Measurements from ENCODE around the gene EVA1B. TPM values are rescaled to one million over a fixed set of nuclear protein-coding genes. Genes with fewer than 3 reads are reported as not detected.

Gene EVA1B
- total RNA-seq, 2 donors from 2014 or later, result 24.6 to 45.8 TPM

DNA sequence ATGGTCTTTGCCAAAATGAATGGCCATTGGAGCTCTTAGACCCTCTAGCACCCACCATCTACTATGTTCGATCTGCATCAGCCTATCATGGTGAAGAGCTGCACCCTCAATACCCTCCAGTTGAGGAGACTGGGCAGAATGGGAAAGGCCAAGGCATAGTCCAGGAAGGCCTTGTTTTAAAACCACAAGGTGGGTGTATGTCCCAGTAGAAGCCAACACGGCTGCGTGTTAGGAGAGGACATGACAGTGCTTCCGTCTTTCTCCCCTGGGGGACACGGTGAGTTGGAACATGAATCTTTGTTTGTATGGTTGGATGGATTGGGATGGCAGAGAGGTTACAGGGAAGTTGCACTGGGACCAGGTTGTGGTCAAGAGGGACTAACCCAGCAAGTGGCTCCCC is 35.9 kb downstream of the EVA1B start:
- H3K4me3 ChIP-seq, result no peak overlapping the region
- H3K4me1 ChIP-seq, result peaks cover 0 to 44% of the 10 kb centered on the region in 2 donors
- peaks cover 81% of the 10 kb centered on the region for H3K36me3 ChIP-seq
- H3K27ac ChIP-seq, result peak overlapping the region in 1 of 2 donors; percentile 8
- H3K9me3 ChIP-seq, result no peaks in the 10 kb centered on the region
- no peak for DNase-seq (ENCODE audit: low spot score)
- TF ChIP-seq, protein P1, sequence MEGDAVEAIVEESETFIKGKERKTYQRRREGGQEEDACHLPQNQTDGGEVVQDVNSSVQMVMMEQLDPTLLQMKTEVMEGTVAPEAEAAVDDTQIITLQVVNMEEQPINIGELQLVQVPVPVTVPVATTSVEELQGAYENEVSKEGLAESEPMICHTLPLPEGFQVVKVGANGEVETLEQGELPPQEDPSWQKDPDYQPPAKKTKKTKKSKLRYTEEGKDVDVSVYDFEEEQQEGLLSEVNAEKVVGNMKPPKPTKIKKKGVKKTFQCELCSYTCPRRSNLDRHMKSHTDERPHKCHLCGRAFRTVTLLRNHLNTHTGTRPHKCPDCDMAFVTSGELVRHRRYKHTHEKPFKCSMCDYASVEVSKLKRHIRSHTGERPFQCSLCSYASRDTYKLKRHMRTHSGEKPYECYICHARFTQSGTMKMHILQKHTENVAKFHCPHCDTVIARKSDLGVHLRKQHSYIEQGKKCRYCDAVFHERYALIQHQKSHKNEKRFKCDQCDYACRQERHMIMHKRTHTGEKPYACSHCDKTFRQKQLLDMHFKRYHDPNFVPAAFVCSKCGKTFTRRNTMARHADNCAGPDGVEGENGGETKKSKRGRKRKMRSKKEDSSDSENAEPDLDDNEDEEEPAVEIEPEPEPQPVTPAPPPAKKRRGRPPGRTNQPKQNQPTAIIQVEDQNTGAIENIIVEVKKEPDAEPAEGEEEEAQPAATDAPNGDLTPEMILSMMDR (IDR thresholded peaks at IDR 0.05), result no peak
- H3K27me3 ChIP-seq, result no peaks in the 10 kb centered on the region

DNA sequence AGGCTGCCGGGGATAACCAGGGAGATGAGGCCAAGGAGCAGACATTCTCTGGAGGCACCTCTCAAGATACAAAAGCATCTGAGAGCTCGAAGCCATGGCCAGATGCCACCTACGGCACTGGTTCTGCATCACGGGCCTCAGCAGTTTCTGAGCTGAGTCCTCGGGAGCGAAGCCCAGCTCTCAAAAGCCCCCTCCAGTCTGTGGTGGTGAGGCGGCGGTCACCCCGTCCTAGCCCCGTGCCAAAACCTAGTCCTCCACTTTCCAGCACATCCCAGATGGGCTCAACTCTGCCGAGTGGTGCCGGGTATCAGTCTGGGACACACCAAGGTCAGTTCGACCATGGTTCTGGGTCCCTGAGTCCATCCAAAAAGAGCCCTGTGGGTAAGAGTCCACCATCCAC is 36.6 kb downstream of the EVA1B start:
- Histone ChIP-seq H3K9me3 (no peaks in the 10 kb centered on the region), H3K4me3 (no peak overlapping the region), H3K27ac (peak overlapping the region in 1 of 2 donors; percentile 8), H3K4me1 (peaks cover 0 to 45% of the 10 kb centered on the region in 2 donors), H3K36me3 (peaks cover 76% of the 10 kb centered on the region), H3K27me3 (no peaks in the 10 kb centered on the region)
- no peak for DNase-seq (ENCODE audit: low spot score)
- TF ChIP-seq, protein P1 (IDR thresholded peaks at IDR 0.05), result no peak

- peak; percentile 72 for DNase-seq (ENCODE audit: low spot score)
- TF ChIP-seq, protein P1 (IDR thresholded peaks at IDR 0.05), result peak; percentile 50 to 82
- H3K4me3 ChIP-seq, result no peak overlapping the region
- no peaks in the 10 kb centered on the region for H3K27me3 ChIP-seq
- H3K4me1 ChIP-seq, result peaks cover 0 to 56% of the 10 kb centered on the region in 2 donors
- H3K9me3 ChIP-seq, result no peaks in the 10 kb centered on the region
- H3K27ac ChIP-seq, result peak overlapping the region; percentile 22 to 90
- peaks cover 63% of the 10 kb centered on the region for H3K36me3 ChIP-seq
Measured at GRCh38 chr1:36285443-36286101, 37.9 kb downstream of the EVA1B start.

DNA sequence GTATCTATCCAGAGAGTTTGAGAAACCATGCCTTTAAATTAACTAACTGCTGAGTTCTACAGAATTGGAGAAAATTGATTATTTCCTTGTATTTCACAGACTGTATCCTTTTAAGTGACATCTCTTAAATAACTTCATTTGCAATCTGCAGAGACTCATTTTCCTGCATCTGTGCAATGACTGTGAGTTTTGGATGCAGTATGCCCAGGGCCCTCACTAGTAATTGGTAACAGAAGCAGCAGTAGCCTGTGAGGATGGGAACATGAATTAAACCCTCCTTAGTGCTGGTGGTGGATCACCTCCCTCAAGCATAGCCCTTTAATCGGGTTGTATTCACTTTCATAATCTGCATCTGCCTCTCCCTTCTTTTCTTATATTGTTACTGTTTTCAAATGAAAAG is 38.9 kb downstream of the EVA1B start:
- Histone ChIP-seq H3K27ac (peak overlapping the region in 1 of 2 donors; percentile 90), H3K9me3 (no peaks in the 10 kb centered on the region), H3K4me1 (peaks cover 0 to 62% of the 10 kb centered on the region in 2 donors), H3K36me3 (peaks cover 53% of the 10 kb centered on the region), H3K27me3 (no peaks in the 10 kb centered on the region), H3K4me3 (no peak overlapping the region)
- TF ChIP-seq, protein P1 (IDR thresholded peaks at IDR 0.05), result no peak
- no peak for DNase-seq (ENCODE audit: low spot score)

GRCh38 chr1:36284061-36284460 is 39.4 kb downstream of the EVA1B start:
- Histone ChIP-seq H3K27ac (peak overlapping the region in 1 of 2 donors; percentile 90), H3K9me3 (no peaks in the 10 kb centered on the region), H3K4me1 (peaks cover 0 to 62% of the 10 kb centered on the region in 2 donors), H3K4me3 (no peak overlapping the region), H3K27me3 (no peaks in the 10 kb centered on the region), H3K36me3 (peaks cover 50% of the 10 kb centered on the region)
- TF ChIP-seq, protein P1 (IDR thresholded peaks at IDR 0.05), result no peak
- no peak for DNase-seq (ENCODE audit: low spot score)

Measured in right atrium auricular region (tissue), 2 donors.